Measurements from ENCODE around the gene PLXNA4. TPM values are rescaled to one million over a fixed set of nuclear protein-coding genes. Genes with fewer than 3 reads are reported as not detected.

Gene PLXNA4
- total RNA-seq, 4 donors from 2014 or later: 5.1 to 7.0 (median 5.3) TPM

DNA sequence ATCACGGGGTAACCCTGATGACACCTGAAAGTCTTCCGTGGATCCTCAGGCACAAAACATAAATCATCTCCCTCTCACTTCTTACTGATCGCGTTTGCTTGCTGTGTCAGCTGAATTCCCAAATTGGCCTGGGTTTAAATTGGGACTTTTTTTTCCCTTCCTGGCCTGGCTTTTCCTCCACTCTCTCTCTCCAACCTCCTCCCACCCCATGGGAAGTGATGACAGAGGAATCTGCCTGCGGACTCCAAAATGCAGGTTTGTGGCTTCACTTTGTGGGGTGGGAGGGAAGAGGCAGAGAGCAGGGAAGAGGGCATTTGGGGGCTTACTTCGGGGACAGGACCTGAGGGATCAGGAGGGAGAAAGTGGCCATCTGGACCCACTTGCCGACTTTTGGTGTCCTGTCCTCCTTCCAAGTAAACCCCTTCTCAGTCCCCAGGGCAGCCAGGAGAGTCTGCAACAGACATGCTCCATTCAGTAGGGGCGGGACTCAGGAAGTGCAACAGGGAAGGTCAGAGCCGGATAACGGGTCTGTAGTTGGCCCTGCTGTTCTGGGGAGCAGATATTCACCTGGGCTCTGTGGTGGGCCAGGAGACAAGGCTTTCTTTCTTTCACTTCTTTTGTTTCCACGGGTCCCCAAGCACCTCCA is 172.7 kb downstream of the PLXNA4 start:
- H3K4me3 ChIP-seq (ENCODE audit: low read depth, poor library complexity, severe bottlenecking): no peak overlapping the region
- WGBS, 2 donors: 34 to 38% methylated on average over 11 of the region's 11 CpGs
- DNase-seq (ENCODE audit: low spot score in 2 of 2): no peak
- intact Hi-C loops (cut with DNase I; ENCODE audit: low total_unique reads): no loop called here
- TF ChIP-seq, protein P1, sequence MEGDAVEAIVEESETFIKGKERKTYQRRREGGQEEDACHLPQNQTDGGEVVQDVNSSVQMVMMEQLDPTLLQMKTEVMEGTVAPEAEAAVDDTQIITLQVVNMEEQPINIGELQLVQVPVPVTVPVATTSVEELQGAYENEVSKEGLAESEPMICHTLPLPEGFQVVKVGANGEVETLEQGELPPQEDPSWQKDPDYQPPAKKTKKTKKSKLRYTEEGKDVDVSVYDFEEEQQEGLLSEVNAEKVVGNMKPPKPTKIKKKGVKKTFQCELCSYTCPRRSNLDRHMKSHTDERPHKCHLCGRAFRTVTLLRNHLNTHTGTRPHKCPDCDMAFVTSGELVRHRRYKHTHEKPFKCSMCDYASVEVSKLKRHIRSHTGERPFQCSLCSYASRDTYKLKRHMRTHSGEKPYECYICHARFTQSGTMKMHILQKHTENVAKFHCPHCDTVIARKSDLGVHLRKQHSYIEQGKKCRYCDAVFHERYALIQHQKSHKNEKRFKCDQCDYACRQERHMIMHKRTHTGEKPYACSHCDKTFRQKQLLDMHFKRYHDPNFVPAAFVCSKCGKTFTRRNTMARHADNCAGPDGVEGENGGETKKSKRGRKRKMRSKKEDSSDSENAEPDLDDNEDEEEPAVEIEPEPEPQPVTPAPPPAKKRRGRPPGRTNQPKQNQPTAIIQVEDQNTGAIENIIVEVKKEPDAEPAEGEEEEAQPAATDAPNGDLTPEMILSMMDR (IDR thresholded peaks at IDR 0.05): no peak
- TF ChIP-seq POLR2A (IDR thresholded peaks at IDR 0.05): no peak

DNA sequence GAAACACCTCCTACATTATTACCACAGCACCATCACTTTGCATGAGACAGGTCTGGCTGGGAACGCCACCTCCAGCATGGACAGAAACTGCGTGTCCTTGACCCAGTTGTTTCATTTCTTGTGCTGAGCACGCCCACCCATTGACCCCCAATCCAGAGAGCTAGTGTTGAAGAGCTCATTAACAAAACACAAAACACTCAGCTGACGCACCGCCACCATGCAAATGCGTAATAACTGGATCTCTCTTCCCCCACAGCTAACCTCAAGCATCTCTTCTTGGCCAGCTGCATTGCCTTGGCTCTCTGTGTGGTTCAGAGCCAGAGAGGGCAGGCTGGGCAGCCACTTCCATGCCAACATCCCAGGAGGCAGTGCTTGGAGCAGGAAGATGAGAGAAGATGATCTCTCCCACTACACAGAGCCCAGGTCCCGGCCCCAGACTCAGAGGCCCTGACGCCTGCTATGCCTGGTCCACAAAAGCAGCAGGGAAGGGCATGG is 173.5 kb downstream of the PLXNA4 start:
- no peak for TF ChIP-seq POLR2A (IDR thresholded peaks at IDR 0.05)
- TF ChIP-seq, protein P1 (IDR thresholded peaks at IDR 0.05): no peak
- no peak overlapping the region for H3K4me3 ChIP-seq (ENCODE audit: low read depth, poor library complexity, severe bottlenecking)
- DNase-seq (ENCODE audit: low spot score in 2 of 2): peak in 1 of 2 donors; percentile 90
- intact Hi-C loops (cut with DNase I; ENCODE audit: low total_unique reads): no loop called here
- 47 to 53% methylated on average over 8 of the region's 8 CpGs for WGBS, 2 donors

DNA sequence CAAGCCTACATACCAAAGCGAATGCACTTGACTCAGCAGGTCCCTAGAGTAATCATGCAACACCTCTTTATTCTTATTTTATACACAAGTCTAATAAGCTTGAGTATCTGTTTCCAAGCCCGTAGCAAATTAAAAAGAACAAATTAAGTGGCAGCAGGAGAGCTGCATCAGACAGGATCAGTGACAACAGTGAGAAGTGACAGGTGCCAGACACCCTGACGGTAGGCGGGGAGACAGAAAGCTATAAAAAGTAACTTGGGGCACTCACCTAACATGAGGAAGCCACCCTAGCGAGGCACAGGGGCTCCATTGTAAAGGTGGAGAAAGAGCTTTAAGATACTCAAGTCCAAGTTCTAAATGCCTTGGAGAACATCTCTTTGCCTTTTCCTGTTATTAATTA is 174.2 kb downstream of the PLXNA4 start:
- intact Hi-C loops (cut with DNase I; ENCODE audit: low total_unique reads): no loop called here
- no peak for DNase-seq (ENCODE audit: low spot score in 2 of 2)
- no peak for TF ChIP-seq POLR2A (IDR thresholded peaks at IDR 0.05)
- H3K4me3 ChIP-seq (ENCODE audit: low read depth, poor library complexity, severe bottlenecking): no peak overlapping the region
- WGBS, 2 donors: 74 to 81% methylated on average over 5 of the region's 5 CpGs

DNA sequence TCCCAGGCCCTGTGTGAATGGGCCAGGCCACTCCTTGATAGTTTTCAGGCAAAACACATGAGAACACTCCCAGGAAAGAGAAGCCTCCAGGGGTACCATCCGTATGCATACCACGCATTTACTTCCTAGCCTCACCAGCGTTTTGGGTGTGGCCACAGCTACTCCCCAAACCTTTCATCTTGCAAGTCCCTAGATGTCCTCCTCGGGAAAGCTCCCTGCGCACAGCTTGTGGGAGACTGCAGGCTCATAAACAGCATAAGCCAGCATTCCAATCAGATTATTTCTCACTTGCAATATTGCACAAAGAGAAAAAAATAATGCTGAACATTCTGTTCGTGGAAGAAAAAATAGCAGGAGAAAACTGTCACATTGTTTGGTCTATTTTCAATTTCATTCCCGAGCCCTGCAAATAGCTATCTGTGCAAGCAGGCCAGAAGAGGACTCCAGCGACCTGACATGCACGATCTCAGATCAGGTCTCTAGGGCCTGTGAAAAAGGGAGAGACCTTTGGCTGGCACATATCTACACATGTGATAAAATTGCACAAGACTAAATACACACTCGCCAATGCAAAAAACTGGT is 175.6 kb downstream of the PLXNA4 start:
- peak; percentile 52 to 87 for DNase-seq (ENCODE audit: low spot score in 2 of 2)
- 37 to 46% methylated on average over 10 of the region's 10 CpGs for WGBS, 2 donors
- TF ChIP-seq, protein P1 (IDR thresholded peaks at IDR 0.05): no peak
- TF ChIP-seq POLR2A (IDR thresholded peaks at IDR 0.05): no peak
- no peak overlapping the region for H3K4me3 ChIP-seq (ENCODE audit: low read depth, poor library complexity, severe bottlenecking)
- intact Hi-C loops (cut with DNase I; ENCODE audit: low total_unique reads): no loop called here

DNA sequence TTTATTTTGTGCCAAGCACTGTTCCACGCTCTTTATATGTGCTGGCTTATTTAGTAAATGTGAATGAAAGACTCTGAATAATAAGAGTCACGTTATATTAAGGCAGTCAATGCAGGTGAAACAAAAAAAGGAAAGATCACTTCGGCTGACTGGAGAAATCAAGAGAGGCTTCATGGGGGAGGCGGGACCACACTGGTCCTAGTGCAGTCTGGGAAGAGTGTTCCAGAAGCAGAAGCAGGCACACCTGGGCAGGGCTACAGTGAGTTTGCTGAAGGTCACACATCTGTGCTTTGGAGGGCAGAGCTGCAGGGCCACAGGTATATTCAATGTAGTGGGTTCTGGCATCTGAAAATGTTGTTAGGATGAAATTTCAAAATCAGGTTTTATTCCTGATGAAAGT is 176.9 kb downstream of the PLXNA4 start:
- no peak for DNase-seq (ENCODE audit: low spot score in 2 of 2)
- 92 to 97% methylated on average over 4 of the region's 4 CpGs for WGBS, 2 donors
- TF ChIP-seq POLR2A (IDR thresholded peaks at IDR 0.05): no peak
- TF ChIP-seq, protein P1 (IDR thresholded peaks at IDR 0.05): no peak
- intact Hi-C loops (cut with DNase I; ENCODE audit: low total_unique reads): no loop called here
- no peak overlapping the region for H3K4me3 ChIP-seq (ENCODE audit: low read depth, poor library complexity, severe bottlenecking)

DNA sequence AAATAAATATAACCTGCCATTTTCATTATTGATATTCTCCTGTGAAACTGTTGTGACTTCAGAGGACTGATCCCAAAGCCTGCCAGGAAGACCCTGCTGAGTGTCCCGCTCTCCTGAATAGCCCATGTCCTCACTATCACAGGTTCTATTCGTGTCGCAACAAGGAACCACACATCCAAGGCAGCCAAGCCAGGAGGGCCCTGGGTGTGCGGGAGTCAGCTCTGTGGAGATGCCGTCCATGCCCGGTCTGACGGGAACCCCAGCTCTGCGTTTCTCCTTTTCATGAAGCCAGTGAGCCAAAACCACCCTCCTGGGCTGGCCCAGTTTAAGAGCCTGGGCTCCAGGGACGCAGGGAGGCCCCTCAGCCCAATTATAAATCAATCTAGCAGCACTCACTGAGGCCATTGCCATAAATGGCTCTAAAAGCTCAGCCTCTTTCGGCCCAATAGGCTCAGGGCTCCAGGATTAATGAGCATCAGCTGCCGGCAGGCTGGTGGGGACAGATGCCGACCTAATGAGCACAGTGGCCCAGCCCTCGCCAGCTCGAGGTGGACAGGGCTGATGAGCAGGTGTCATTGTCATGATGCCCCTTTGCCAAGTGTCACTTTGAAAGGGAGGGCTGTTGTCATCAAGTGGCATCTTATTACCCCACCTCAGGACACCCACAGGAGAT is 177.9 kb downstream of the PLXNA4 start:
- DNase-seq (ENCODE audit: low spot score in 2 of 2): no peak
- TF ChIP-seq, protein P1 (IDR thresholded peaks at IDR 0.05): no peak
- no peak for TF ChIP-seq POLR2A (IDR thresholded peaks at IDR 0.05)
- intact Hi-C loops (cut with DNase I; ENCODE audit: low total_unique reads): no loop called here
- WGBS, 2 donors: 95 to 96% methylated on average over 11 to 14 of the region's 14 CpGs
- H3K4me3 ChIP-seq (ENCODE audit: low read depth, poor library complexity, severe bottlenecking): no peak overlapping the region

All from lower leg skin (tissue), 4 donors.